Measurements from ENCODE around the gene TSPAN33. TPM values are rescaled to one million over a fixed set of nuclear protein-coding genes. Genes with fewer than 3 reads are reported as not detected.

The TSPAN33 gene
- total and polyA plus RNA-seq, 2 of the 13 experiments (the other 11 are each of a cell fraction or from before 2014, with no cell fraction given): 15.3 to 16.5 TPM

GRCh38 chr7:129144095-129144833 lies at the start of gene TSPAN33 (continued):
- TF ChIP-seq PCBP2 (optimal IDR thresholded peaks at IDR 0.05; ENCODE audit: low read depth, low read length, poor library complexity, severe bottlenecking) (no peak), HNF1A (IDR thresholded peaks at IDR 0.05; ENCODE audit: low read depth) (no peak), HNF1A (CRISPR knock-in tag; IDR thresholded peaks at IDR 0.05; ENCODE audit: borderline replicate concordance) (no peak), ZNF646 (CRISPR knock-in tag; IDR thresholded peaks at IDR 0.05) (no peak), TERF1 (CRISPR knock-in tag; IDR thresholded peaks at IDR 0.05) (no peak), ZNF737 (CRISPR knock-in tag; IDR thresholded peaks at IDR 0.05; ENCODE audit: borderline replicate concordance) (no peak), ZBTB7B (CRISPR knock-in tag; IDR thresholded peaks at IDR 0.05) (no peak), CEBPB (IDR thresholded peaks at IDR 0.05; ENCODE audit: borderline replicate concordance, low read depth, low read length) (peak; percentile 89), SMARCE1 (IDR thresholded peaks at IDR 0.05; ENCODE audit: borderline replicate concordance) (no peak), CCDC6 (CRISPR knock-in tag; IDR thresholded peaks at IDR 0.05) (0 out of 2 replicates have a peak, but pooled peaks have one; percentile 38), ZNF367 (CRISPR knock-in tag; IDR thresholded peaks at IDR 0.05; ENCODE audit: borderline replicate concordance) (no peak), BRF2 (CRISPR knock-in tag; IDR thresholded peaks at IDR 0.05) (no peak), ZSCAN9 (CRISPR knock-in tag; IDR thresholded peaks at IDR 0.05; ENCODE audit: borderline replicate concordance) (no peak), ZNF749 (CRISPR knock-in tag; IDR thresholded peaks at IDR 0.05; ENCODE audit: borderline replicate concordance) (no peak), NFKBIZ (CRISPR knock-in tag; IDR thresholded peaks at IDR 0.05) (no peak), FOXK2 (IDR thresholded peaks at IDR 0.05) (no peak)

Data from HepG2 (cell line).